Omental fat pad (tissue), 4 donors: Measurements from ENCODE around the gene M6PR. TPM values are rescaled to one million over a fixed set of nuclear protein-coding genes. Genes with fewer than 3 reads are reported as not detected.

Source experiments
- ATAC-seq: fragments of 150-250 bp; one replicate; pipeline ENCODE4 v1.9.1; 2016; ENCODE audit warnings: mild to moderate bottlenecking, moderate library complexity; ENCODE audit not compliant: low FRiP score
- DNase-seq: peaks from one replicate; pipeline ENCODE4 v3.0.0-alpha.2; 2019; ENCODE audit warnings: low spot score
- total RNA-seq, 4 donors: library from RNA; depleted of rRNA; stranded (reverse); fragments of >200 nt; gene quantifications; one replicate each; pipeline ENCODE4 v1.1.0, GENCODE V29; 2016
- TF ChIP-seq, protein P1 (sequence below), 3 donors: fragments of 450-650 bp; IDR thresholded peaks; one replicate each; pipeline ENCODE4 v1.5.1; 2016 to 2017; ENCODE audit warnings: antibody characterized with exemption in 3 of 3, mild to moderate bottlenecking in 3 of 3, moderate library complexity in 2 of 3

M6PR gene
- total RNA-seq, 4 donors from 2014 or later = 87.9 to 141 (median 109) TPM

DNA sequence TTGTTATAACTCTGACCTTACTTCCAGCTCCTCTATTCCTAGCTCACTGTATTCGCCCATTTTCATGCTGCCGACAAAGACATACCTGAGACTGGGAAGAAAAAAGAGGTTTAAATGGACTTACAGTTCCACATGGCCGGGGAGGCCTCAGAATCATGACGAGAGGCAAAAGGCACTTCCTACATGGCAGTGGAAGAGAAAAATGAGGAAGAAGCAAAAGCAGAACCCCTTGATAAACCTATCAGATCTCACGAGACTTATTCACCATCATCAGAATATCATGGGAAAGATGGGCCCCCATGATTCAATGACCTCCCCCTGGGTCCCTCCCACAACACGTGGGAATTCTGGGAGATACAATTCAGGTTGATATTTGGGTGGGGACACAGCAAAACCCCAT, 49.6 kb downstream of the M6PR start:
- no peak for ATAC-seq
- no peak for DNase-seq
- TF ChIP-seq, protein P1, sequence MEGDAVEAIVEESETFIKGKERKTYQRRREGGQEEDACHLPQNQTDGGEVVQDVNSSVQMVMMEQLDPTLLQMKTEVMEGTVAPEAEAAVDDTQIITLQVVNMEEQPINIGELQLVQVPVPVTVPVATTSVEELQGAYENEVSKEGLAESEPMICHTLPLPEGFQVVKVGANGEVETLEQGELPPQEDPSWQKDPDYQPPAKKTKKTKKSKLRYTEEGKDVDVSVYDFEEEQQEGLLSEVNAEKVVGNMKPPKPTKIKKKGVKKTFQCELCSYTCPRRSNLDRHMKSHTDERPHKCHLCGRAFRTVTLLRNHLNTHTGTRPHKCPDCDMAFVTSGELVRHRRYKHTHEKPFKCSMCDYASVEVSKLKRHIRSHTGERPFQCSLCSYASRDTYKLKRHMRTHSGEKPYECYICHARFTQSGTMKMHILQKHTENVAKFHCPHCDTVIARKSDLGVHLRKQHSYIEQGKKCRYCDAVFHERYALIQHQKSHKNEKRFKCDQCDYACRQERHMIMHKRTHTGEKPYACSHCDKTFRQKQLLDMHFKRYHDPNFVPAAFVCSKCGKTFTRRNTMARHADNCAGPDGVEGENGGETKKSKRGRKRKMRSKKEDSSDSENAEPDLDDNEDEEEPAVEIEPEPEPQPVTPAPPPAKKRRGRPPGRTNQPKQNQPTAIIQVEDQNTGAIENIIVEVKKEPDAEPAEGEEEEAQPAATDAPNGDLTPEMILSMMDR (IDR thresholded peaks at IDR 0.05) = no peak

DNA sequence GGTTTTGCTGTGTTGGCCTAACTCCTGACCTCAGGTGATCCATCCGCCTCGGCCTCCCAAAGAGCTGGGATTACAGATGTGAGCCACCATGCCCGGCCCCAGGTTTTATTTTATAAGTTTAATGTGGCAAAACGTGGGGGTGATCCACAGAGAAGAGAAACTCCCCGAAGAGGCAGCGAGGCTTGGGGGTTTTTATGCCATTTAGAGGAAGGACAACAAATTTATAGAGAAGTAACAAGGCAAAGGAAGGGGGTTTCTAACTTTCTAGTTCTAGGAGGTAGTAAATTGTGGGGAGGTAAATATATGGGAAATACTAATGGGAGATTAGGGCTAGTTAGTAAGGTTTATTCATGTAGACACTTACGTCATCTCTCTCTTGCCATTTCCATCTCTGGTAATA, 52.4 kb downstream of the M6PR start:
- no peak for ATAC-seq
- no peak for DNase-seq
- TF ChIP-seq, protein P1 (IDR thresholded peaks at IDR 0.05) = no peak

DNA sequence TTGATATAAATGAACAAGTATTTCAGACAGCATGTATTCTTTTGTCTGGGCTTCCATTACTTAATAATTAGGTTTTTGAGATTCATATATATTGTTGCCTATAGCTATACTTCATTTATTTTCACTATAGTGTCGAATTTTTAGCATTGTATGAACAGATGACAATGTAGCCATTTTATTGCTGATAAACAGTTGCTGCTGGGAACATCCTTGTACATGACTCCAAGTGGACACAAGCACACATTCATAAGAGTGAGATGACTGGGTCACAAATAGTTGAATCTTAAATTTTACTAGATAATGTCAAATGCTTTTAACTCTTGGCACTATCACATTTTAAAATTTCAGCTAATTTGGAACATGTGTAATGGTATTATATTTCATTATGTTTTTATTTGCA, 54.5 kb downstream of the M6PR start:
- ATAC-seq = no peak
- TF ChIP-seq, protein P1 (IDR thresholded peaks at IDR 0.05) = no peak
- DNase-seq = no peak

DNA sequence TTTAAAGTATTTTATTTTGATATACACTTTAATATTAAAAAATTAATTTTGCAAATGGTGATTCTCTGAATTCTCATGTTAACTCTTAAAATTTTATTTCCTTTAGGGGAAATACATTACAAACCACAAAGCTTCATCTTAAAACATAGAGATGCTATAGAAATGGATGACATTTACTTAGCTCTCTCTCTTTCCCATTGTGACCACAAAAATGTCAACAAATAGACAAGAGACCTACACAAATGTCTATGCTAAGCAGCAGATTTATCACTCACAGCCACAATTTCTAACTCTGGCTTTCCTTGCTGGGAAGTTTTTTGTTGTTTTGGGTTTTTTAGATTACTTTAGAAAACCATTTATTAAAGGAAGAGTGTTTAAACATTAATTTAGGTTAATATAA, 55.1 kb downstream of the M6PR start:
- TF ChIP-seq, protein P1 (IDR thresholded peaks at IDR 0.05) = no peak
- no peak for ATAC-seq
- no peak for DNase-seq

DNA sequence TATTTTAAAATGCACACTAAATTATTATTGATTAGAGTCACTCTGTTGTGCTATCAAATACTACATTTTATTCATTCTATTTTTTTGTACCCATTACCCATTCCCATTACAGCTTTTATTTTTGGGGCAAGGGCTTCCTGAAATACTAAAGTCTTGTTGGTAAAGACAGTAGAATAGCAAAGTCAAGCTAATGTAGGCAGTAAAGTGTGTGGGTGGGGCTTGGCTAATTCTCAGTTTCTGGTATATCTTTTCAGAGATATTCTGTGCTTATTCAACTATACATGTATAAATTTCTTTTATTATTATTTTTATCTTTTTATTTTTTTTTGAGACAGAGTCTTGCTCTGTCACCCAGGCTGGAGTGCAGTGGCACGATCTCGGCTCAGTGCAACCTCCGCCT, 57.5 kb downstream of the M6PR start:
- ATAC-seq (no peak), DNase-seq (no peak)
- TF ChIP-seq, protein P1 (IDR thresholded peaks at IDR 0.05) = no peak

Other genes with a start within 250 kb of the M6PR start
- gene A2ML1, start 127.0 kb downstream of the M6PR start, total RNA-seq = not detected
- gene PHC1, start 35.1 kb downstream of the M6PR start, total RNA-seq = 10 to 100 TPM; 19.3 to 30.3 (median 25.8) TPM
- 10 to 100 TPM in 1 of 4 donors, 1 to 10 TPM in 3; 2.3 to 17.0 (median 6.3) TPM for gene KLRG1, start 39.9 kb upstream of the M6PR start, total RNA-seq
- gene A2M, start 166.3 kb upstream of the M6PR start, total RNA-seq = 100 to 1,000 TPM; 178 to 694 (median 529) TPM